ENCODE data around the gene OTULIN. TPM values are rescaled to one million over a fixed set of nuclear protein-coding genes. Genes with fewer than 3 reads are reported as not detected.

The OTULIN gene
- total RNA-seq = 22.4 TPM
- long read RNA-seq, full-length matches to known transcripts = 7 of 12 reads
- long read RNA-seq, partial matches to known transcripts = 3 of 12 reads
- long read RNA-seq, other reads (novel, unspliced or antisense) = 2 of 12 reads

DNA sequence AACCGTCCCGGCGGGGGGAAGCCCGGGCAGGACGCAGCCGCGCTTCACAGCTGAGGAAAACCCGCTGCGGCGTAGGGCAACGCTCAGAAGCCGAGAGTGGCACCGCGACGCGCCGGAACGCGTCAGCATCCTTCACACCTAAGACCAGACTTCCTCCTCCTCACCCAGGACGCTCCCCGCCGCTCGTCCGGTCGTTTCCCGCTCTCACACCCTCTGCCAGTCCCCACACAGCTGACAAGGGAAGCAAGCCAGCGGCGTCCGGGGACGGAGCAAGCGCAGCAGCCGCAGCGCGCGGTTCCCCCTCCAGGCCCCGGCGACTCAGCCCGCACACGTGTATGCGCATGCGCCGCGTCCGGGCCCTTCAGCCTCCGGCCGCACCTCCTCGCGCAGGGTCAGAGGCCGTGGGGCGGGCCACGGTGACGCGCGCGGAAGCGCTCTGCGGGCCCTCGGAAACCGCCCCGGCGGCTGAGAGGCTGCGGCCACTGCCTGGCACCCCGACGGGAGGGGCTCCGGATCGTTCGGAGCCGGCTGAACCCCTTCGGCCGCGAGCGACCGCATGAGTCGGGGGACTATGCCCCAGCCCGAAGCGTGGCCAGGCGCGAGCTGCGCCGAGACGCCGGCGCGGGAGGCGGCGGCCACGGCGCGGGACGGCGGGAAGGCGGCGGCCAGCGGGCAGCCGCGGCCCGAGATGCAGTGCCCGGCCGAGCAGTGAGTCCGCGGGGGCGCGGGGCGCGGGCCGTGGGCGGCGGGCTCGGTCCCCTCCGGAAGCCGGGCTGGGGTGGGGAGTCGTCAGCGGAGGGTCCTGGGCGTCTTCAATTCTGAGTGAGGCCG is at the start of gene OTULIN:
Gene OTULIN (plus strand): TSS at position 449 of the 831 bp plus-strand sequence. CDS start 108 bp downstream, at position 557.
- DNase-seq (ENCODE audit: missing footprints) (peak; percentile 96), ATAC-seq (peak; percentile 98)
- intact Hi-C loops (cut with DNase I) = loop anchor here (5.0 kb wide), 2 partner anchors 312 to 348 kb away; no protein-coding TSS in a partner anchor

DNA sequence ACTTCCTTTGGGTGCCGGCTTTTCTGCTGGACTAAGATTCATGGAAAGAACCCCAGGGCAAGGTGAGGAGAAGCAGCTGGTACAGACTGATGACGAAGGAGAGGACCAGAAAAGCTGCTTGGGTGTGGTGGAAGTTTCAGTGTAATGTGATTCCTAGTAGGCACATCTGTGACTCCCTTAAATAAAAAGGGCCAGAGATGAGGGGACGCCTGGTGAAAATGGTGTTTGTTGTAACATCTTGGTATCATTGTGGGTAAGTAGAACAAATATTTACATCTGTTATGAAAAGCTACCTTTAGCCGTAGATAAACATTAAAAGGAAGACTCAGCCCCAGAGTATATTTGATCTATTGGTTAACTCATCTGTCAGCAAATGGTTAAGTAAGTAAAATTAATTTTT is 49.2 kb upstream of the OTULIN start:
- DNase-seq (ENCODE audit: missing footprints) (no peak), ATAC-seq (no peak)
- intact Hi-C loops (cut with DNase I) = no loop called here

DNA sequence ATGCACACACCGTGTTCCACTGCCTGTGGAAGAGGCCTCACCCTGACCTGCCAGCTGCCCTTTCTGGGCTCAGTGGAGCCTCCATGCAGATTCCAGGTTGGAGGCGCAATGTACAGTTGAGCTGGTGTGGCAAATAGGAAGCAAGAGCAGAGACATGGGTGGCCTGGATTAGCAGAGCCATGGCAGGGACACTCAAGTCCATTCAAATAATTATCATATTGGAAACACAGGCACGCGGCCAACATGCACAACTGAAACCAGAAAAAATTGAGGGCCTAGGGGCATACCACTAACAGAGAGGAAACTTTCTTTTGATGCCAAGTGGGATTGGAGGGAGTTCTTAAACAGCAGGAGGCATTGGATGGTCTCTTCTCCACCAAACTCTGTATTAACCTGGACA is 47.1 kb upstream of the OTULIN start:
- intact Hi-C loops (cut with DNase I) = no loop called here
- DNase-seq (ENCODE audit: missing footprints) (no peak), ATAC-seq (no peak)

GRCh38 chr5:14627270-14627669 is 37.2 kb upstream of the OTULIN start:
- DNase-seq (ENCODE audit: missing footprints) = no peak
- intact Hi-C loops (cut with DNase I) = no loop called here
- no peak for ATAC-seq

DNA sequence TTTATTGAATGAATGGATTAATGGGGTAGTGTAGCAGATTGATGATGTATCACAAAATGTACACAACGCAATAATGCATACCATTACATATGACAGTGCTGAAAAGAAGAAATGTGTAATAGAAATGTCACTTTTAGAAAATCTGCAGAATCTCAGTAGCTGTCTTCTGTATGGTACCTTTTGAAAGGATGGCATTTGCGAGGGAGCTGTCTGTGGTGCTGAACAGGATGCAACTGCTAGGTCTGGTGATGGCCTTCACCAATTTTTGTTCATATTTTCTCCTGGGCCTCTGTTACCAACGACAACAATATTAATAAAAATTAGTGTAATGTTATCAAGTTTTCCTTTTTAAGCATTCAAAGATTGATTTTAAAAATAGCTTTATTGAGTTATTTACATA is 36.2 kb upstream of the OTULIN start:
- intact Hi-C loops (cut with DNase I) = no loop called here
- no peak for DNase-seq (ENCODE audit: missing footprints)
- no peak for ATAC-seq

DNA sequence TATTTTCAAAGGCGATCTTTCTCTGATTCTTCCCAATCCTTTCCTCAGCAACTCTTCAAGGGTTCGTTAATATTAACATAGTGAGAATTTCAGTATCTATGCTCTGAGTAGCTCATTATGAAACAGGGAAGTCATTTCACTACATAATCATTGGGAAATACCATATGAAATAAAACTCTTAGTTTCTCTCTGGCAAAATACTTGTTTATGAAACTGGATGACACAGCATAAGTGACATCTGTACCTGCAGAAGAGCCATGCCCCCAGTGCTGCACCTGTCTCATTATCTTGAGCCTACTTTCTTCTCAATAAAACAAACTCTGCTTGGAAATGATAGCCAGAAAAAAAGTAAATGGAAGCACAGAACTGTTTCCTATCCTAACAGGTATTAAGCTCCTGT is 33.8 kb upstream of the OTULIN start:
- intact Hi-C loops (cut with DNase I) = no loop called here
- ATAC-seq (no peak), DNase-seq (ENCODE audit: missing footprints) (no peak)

- DNase-seq (ENCODE audit: missing footprints) (no peak), ATAC-seq (no peak)
- intact Hi-C loops (cut with DNase I) = no loop called here
These were observed 28.9 kb upstream of the OTULIN start for GRCh38 chr5:14635656-14636055.

DNA sequence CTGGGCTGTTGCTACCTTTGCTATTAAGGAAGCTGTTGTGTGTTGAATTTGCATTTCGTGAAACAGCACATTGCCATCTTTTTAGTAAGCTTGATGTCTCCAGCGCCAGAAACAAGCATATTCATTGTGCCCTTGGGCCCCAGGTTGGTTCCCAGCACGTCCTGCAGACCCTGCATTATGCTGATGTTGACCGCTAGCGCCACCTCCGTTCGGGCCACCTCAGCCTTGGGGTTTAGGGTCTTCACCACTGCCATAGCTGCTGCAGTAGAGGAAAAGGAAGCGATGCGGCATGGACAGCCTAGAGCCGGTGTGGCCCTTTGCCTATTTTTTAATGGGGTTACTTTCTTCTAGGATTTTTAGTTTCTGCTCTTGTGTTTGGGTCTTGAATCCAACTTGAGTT is 23.8 kb upstream of the OTULIN start:
- intact Hi-C loops (cut with DNase I) = no loop called here
- no peak for ATAC-seq
- no peak for DNase-seq (ENCODE audit: missing footprints)

- DNase-seq (ENCODE audit: missing footprints) = no peak
- intact Hi-C loops (cut with DNase I) = loop anchor here (5.0 kb wide), 4 partner anchors 142 to 657 kb away; no protein-coding TSS in a partner anchor
- no peak for ATAC-seq
These were observed 19.8 kb upstream of the OTULIN start for GRCh38 chr5:14644623-14645237.

DNA sequence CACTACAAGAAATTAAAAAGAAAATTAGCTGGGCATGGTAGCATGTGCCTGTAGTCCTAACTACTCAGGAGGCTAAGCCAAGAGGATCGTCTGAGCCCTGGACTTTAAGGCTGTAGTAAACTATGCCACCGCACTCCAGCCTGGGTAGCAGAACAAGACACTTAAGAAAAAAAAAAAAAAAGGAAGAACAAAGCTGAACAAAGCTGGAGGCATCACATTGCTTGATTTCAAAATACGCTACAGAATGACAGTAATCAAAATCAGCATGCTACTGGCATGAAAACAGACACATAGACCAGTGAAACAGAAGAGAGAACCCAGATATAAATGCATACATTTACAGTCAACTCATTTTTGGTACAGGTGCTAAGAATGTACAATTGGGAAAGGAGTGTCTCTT is 14.5 kb upstream of the OTULIN start:
- intact Hi-C loops (cut with DNase I) = no loop called here
- no peak for DNase-seq (ENCODE audit: missing footprints)
- ATAC-seq = no peak

- DNase-seq (ENCODE audit: missing footprints) = no peak
- ATAC-seq = no peak
- intact Hi-C loops (cut with DNase I) = no loop called here
These were observed 9.3 kb upstream of the OTULIN start for GRCh38 chr5:14655146-14655741.

- ATAC-seq (no peak), DNase-seq (ENCODE audit: missing footprints) (no peak)
- intact Hi-C loops (cut with DNase I) = no loop called here
These were observed 7.6 kb upstream of the OTULIN start for GRCh38 chr5:14656898-14657297.

DNA sequence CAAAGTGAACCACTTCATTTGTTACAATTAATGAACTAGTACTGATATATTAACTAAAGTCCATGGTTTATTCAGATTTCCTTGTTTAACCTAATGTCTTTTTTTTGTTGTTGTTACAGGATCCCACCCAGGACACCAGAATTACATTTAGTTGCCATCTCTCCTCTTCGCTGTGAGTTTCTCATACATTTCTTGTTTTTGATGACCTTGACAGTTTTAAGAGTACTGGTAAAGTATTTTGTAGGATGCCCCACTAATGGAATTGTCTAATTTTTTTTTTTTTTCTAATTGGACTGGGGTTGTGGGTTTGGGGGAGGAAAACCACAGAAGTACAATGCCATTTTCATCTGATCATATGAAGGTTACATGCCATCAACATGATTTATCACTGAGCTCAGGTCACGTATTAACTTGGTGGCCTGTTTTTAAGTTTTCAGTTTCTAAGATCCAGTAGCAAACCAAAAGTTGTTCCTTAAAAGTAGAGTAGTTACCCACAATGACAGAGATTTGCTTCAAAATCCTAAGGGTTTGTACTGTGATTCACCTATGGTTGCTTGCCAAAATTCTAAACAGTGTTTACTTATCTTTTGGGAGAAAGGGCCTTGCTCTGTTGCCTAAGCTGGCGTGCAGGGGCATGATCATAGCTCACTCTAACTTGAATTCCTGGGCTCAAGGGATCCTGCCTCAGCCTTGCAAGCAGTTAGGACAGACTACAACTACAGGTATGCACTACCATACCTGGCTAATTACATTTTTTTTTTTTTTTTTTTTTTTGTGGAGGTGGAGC is 4.5 kb upstream of the OTULIN start:
- ATAC-seq (no peak), DNase-seq (ENCODE audit: missing footprints) (no peak)
- intact Hi-C loops (cut with DNase I) = loop anchor here (5.0 kb wide), 1 partner anchor 308 kb away; no protein-coding TSS in a partner anchor

DNA sequence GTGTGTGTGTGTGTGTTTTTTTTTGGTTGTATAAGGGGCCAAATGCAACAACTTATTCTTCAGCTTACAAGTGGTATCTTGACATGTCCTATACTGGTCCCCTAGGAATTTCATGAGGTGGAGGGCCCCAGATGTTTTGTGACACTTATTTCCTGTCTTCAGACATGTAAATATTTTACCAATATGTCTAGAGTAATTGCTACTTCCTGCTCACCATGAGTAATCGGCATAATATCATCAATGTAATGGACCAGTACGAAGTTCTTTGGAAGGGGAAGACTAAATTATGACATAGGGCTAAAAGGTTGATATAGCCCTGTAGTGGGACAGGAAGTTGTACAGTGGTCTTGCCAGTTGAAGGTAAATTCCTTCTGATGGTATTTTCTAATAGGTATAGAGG is 3.7 kb upstream of the OTULIN start:
- intact Hi-C loops (cut with DNase I) = loop anchor here (5.0 kb wide), 1 partner anchor 309 kb away; no protein-coding TSS in a partner anchor
- DNase-seq (ENCODE audit: missing footprints) (no peak), ATAC-seq (no peak)

DNA sequence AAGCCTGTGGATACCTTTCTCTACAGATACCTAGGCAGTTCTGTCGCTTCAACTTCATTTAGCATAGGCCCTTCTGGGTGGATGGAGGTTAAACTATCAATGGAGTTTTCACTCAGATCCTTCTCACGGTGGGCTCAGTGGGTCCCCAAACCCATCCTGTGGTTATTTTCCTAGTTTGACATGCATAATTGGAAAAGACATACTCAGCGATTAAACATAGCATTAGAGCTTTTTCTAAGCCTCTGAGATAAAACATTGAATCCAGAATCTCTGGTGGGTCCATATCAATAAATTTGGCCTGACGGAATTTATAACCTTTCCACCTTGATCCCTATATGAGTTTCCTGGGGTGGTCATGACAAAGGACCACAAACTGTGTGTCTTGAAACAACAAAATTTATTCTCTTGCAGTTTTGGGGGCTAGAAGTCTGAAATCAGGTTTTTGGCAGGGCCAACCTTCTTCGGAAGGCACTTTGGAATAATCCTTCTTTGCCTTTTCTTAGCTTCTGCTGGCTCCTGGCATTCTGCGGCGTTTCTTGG is 1.7 kb upstream of the OTULIN start:
- intact Hi-C loops (cut with DNase I) = loop anchor here (5.0 kb wide), 1 partner anchor 310 kb away; no protein-coding TSS in a partner anchor
- ATAC-seq (no peak), DNase-seq (ENCODE audit: missing footprints) (no peak)

DNA sequence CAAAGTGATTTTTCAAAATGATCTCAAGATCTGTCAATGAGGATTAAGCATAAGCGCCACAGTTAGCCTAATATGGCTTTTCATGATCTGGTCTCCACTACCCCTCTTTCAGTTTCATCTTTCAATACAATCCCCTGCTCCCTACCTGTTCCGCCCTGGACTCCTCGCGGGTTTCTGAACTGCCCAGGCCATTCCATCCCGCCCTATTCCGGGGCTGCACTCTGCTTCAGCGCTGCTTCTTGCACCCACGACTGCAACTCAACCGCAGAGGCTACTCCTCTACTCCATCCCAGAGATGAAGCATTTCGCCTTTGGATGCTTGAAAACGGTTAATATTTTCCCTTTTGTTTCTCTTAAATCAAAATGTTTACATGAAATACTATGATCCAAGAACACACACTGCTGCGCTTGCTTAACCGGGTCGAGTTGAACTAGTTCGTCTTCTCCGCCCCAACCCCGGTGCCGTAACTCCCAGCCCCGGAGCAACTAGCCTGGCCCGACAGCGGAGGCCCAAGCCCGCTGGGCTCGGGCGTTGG is 716 bp upstream of the OTULIN start:
- peak; percentile 16 for ATAC-seq
- intact Hi-C loops (cut with DNase I) = loop anchor here (5.0 kb wide), 1 partner anchor 312 kb away; no protein-coding TSS in a partner anchor
- no peak for DNase-seq (ENCODE audit: missing footprints)

GRCh38 chr5:14665101-14665822 is 744 bp downstream of the OTULIN start:
- ATAC-seq = no peak
- peak; percentile 74 for DNase-seq (ENCODE audit: missing footprints)
- intact Hi-C loops (cut with DNase I) = loop anchor here (5.0 kb wide), 1 partner anchor 347 kb away; no protein-coding TSS in a partner anchor
